ENCODE measurements around the gene TMIGD3.

Gene TMIGD3

DNA sequence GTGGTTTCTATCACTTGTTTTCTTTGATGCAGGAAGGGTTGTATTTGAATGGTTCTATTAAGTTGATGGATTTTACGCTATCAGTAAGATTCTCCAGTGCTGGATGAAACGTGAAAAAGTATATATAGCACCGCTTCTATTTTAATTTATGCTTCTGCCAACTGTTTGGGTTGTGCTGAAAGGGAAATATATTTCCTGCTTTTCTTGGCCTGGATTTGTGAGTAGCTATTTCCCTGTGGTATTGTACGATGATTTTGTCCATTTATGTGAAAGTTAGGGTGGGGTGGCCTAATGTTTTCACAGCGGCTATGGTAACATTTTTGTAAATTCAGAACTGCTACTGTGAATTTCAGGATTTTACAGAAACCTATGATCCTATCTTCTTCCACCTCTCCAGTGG lies 29.3 kb downstream of the TMIGD3 start:
- DNase-seq: no peak

- no peak for DNase-seq
Observed at GRCh38 chr1:111471538-111471937, 31.9 kb downstream of the TMIGD3 start.

GRCh38 chr1:111471012-111471411 lies 32.4 kb downstream of the TMIGD3 start:
- DNase-seq: peak; percentile 59

- no peak for DNase-seq
Observed at GRCh38 chr1:111470596-111470995, 32.8 kb downstream of the TMIGD3 start.

DNA sequence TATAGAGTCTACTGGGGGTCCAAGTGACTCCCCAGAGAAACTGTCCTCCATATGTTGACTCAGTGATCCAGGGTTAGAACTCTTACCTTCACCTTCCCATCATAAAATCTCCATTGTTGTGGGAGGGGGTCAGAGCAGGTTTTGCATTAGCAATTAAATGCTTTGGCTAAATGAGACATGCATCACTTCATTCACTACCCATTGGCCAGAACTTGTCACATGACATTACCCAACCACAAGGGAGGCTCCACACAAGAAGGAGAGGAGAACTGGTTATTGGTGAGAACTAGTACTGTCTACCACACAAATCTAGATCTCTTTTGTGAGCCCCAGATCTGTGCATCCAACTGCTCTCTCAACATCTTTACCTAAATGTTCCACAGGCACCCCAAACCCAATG lies 33.9 kb downstream of the TMIGD3 start:
- no peak for DNase-seq

GRCh38 chr1:111468717-111469100 lies 34.7 kb downstream of the TMIGD3 start:
- no peak for DNase-seq

DNA sequence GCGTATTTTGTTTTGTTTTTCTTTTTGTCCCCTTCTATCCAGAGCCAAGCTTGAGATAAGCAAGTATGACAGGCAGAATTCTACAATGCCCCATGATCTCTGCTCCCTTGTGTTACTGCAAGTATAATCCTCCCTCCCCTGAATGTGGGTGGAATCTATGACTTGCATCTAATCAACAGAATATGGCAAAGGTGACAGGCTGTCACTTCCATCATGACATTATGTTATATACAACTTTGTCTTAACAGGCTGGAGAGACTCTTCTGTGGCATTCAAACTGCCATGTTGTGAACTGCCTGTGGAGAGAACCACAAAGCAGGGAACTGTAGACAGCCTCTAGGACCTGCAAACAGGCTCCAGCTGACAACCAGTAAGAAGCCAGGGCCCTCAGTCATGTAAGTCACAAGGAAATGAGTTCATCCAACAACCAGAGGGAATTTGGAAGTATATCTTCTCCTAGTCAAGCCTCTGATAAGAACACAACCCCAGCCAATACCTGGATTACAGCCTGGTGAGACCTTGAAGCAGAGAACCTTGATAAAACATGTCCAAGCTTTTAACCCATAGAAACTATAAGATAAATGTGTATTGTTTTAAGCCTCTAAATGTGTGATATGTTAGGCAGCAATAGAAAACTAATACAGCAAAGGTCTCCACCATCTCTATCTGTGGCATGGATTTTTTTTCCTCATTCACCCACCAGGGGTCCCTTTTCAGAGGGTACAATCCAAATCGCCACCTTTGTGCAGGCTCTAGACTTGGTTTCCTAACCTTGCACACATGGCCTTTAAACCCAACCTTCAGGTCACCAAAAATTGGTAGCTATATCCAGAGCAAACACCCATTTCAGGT lies 35.3 kb downstream of the TMIGD3 start:
- DNase-seq: no peak

- DNase-seq: no peak
Observed at GRCh38 chr1:111466480-111466879, 37.0 kb downstream of the TMIGD3 start.

GRCh38 chr1:111465754-111466153 lies 37.7 kb downstream of the TMIGD3 start:
- no peak for DNase-seq

GRCh38 chr1:111463029-111463683 lies 40.3 kb downstream of the TMIGD3 start:
- DNase-seq: no peak

DNA sequence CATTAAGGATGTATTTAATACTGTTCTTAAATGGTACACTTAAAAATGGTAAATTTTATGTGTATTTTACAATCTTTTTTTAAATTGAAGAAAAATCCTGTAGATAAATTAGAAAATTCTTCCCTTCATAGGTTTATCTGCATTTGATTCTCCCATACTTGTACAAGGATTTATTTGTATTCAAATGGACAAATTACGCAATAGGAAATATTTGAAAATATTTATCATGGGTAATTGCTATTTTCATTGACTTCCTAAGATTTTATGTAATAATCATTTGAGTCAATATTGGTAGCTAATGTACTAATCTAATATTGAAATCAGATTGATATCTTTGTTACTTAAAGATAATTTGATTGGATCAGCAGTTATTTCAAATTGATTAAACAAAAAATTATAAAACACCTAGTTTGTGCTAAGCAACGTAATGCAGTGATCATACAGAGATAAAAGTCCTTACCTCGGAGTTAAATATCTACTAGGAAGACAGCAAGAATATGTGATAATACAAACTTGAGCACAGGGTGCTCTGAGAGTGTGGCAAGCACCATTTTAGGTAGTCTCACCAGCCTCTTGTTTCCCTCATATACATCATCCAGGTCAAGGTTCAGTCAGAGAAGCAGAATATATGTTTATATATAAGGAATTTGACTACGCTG lies 40.9 kb downstream of the TMIGD3 start:
- DNase-seq: no peak

DNA sequence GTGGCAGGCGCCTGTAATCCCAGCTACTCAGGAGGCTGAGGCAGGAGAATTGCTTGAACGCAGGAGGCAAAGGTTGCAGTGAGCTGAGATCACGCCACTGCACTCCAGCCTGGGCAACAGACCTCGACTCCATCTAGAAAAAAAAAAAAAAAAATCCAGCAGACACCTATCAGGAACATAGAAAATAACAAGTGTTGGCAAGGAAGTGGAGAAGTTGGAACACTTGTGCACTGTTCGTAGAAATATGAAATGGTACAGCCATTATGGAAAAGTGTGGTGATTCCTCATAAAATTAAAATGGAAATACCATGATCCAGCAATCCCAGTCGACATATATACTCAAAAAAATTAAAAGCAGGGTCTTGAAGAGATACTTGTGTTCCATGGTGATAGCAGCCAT lies 41.7 kb downstream of the TMIGD3 start:
- DNase-seq: no peak

- DNase-seq: no peak
Observed at GRCh38 chr1:111455642-111456031, 47.8 kb downstream of the TMIGD3 start.

GRCh38 chr1:111454859-111455641 lies 48.4 kb downstream of the TMIGD3 start:
- no peak for DNase-seq

DNA sequence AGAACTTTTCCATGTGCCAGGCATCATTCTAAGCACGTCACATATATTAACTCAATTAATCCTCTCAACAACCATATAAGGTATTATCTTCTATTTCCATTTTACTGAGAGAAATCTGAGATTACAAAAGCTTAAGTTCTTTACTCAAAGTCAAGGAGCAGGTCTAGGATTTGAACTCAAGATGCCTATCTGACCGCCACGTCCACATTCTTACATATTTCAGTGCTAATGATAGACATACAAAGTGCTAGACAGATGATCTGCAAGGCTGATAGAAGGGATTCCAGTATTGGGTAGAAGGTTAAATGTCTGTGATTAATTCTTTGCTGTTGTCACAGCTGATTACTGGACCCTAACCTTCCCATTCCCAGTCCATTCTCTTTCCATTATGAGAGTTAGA lies 49.7 kb downstream of the TMIGD3 start:
- no peak for DNase-seq

GRCh38 chr1:111452581-111452980 lies 50.9 kb downstream of the TMIGD3 start:
- DNase-seq: no peak

DNA sequence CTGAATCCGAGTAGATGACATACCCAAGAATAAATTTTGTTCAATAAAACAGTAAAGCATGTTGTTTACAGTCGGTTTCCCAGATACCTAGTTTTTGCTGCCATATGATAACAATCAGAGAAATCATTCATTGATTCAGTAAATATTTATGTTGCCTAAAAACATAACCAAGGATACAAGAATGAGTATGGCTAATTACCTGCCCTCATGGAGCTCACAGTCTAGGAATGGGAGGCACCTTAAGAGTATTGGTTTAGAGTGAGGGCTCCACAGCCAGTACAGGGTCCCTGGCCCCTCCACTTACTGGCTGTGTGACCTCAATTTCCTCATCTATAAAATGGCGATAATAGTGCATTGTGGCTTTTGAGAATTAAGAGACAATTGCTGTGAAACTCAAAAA lies 53.2 kb downstream of the TMIGD3 start:
- no peak for DNase-seq

DNA sequence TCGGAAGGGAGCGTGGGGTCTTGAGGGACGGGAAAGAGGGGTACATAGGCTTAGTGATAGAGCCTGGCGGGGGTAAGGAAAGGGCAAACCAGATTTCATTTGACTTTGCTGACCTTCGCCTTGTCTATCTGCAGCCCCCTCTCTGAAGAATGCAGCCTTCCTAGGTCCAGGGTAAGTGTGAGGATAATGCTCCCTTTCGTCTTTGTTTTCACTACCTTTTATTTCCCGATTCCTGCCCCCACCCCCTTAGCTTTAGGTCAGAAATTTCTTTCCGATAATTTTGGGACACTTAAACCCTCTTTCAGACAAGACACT lies 53.8 kb downstream of the TMIGD3 start:
- no peak for DNase-seq

- peak; percentile 89 for DNase-seq
Observed at GRCh38 chr1:111448918-111449702, 54.3 kb downstream of the TMIGD3 start, which contains the start of the genes ATP5PB and WDR77. Gene ATP5PB, plus strand, starts transcription at chr1:111449464. Its CDS starts 78 bp downstream, at chr1:111449542. Gene WDR77, minus strand, starts transcription at chr1:111449256. Its CDS starts 87 bp downstream, at chr1:111449169.

DNA sequence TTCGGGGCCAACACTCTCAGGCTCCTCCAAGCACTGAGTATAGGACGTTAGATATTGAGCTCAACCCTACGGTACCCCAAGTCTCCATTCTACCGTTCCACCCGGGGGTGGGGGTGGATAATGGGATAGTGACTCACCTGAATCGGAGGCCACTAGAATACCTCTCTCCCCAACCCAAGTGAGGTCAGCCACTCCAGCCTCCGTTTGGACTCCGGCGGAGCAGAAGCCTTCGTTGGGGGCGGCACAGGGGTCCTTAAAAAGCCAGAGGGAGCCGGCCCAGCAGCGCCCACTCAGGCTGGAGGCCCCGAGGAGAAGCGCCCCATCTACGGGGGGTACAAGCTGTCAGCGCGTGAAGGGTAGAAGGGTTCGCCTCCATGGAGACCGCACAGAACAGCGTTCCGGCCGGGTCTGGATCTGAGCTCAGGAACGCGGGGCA lies 54.9 kb downstream of the TMIGD3 start:
- DNase-seq: peak; percentile 45

GRCh38 chr1:111446967-111447892 lies 56.2 kb downstream of the TMIGD3 start:
- no peak for DNase-seq
